K562 (cell line): ENCODE measurements around the gene FAM120B. TPM values are rescaled to one million over a fixed set of nuclear protein-coding genes. Genes with fewer than 3 reads are reported as not detected.
A peak's percentile ranks its signal among the peaks of the same experiment; 100 is the strongest.

ENCODE experiments used
- BCLAF1 ChIP-seq, 2 experiments: fragments of 450-650 bp in 1 of 2; IDR thresholded peaks; 2 replicates each; pipeline ENCODE4 v1.6.1; 2011 to 2017; ENCODE audit warnings: low read depth in 2 of 2, antibody characterized with exemption in 1 of 2, borderline replicate concordance in 1 of 2, low read length in 1 of 2, mild to moderate bottlenecking in 1 of 2, mixed read lengths in 1 of 2; ENCODE audit not compliant: control insufficient read depth in 1 of 2
- ELK3 ChIP-seq: fragments of 450-650 bp; formaldehyde crosslinking; IDR thresholded peaks from 2 replicates; pipeline ENCODE4 v1.4.0; 2020; ENCODE audit warnings: mild to moderate bottlenecking
- GABPA ChIP-seq: fragments of 200-800 bp; sonication (Bioruptor generic); conservative IDR thresholded peaks from 2 replicates; pipeline ENCODE4 v1.6.1; 2016; ENCODE audit warnings: low read depth, missing genetic modification characterization, missing compliant biosample characterization
- JUN ChIP-seq, 2 experiments: sonication (generic) in 1 of 2; formaldehyde crosslinking in 1 of 2; IDR thresholded peaks; 2 replicates each; pipeline versions ENCODE4 v1.6.1 to v1.8.0; 2012 to 2022; ENCODE audit warnings: borderline replicate concordance in 2 of 2, mild to moderate bottlenecking in 2 of 2, improper control_type of control experiment in 1 of 2, low read depth in 1 of 2, low read length in 1 of 2, missing genetic modification reagents in 1 of 2
- TBP ChIP-seq: optimal IDR thresholded peaks from 2 replicates; pipeline ENCODE3; 2011; ENCODE audit warnings: low read depth, low read length, improper control_type of control experiment
- ZC3H8 ChIP-seq: fragments of 450-650 bp; IDR thresholded peaks from 2 replicates; pipeline ENCODE4 v1.6.1; 2017
- ZNF592 ChIP-seq: fragments of 450-650 bp; IDR thresholded peaks from 2 replicates; pipeline ENCODE4 v1.6.1; 2017; ENCODE audit warnings: antibody characterized with exemption, mild to moderate bottlenecking
- polyA plus RNA-seq, 8 experiments: library from polyadenylated mRNA; depleted of rRNA in 4 of 8; stranded (reverse) in 5 of 8; unstranded in 3 of 8; fragments of >200 nt; fragmentation: Nextera tagmentation in 2 of 8; fragmentation: Illumina TruSeq in 1 of 8; extraction: Ambion mirVana in 2 of 8; extraction: Trizol in 1 of 8; gene quantifications; 2 replicates each; pipeline versions ENCODE4 v1.2.1 to v1.2.3, GENCODE V29; 2011 to 2014; ENCODE audit warnings: inconsistent platforms in 1 of 8, missing spikeins in 1 of 8
- total RNA-seq, 7 experiments: library from RNA; depleted of rRNA in 6 of 7; stranded (reverse); fragments of >200 nt in 6 of 7; fragmentation: Illumina TruSeq in 2 of 7; extraction: Trizol in 2 of 7; gene quantifications; 2 replicates each; pipeline versions ENCODE4 v1.2.1 to v1.2.3, GENCODE V29; 2011 to 2021; ENCODE audit warnings: low replicate concordance in 1 of 7
- TF ChIP-seq, protein P1 (sequence below): fragments of 250-450 bp; sonication (Bioruptor Pico); IDR thresholded peaks from 2 replicates; pipeline ENCODE4 v1.4.0; 2020; ENCODE audit warnings: mild to moderate bottlenecking, moderate library complexity
- TF ChIP-seq, protein P2 (sequence below), 3 experiments: fragments of 200-800 bp in 1 of 3; sonication (Bioruptor generic) in 1 of 3; sonication (generic) in 1 of 3; formaldehyde crosslinking in 1 of 3; IDR thresholded peaks; 2 replicates each; pipeline versions ENCODE4 v1.6.1 to v1.8.0; 2016 to 2022; ENCODE audit warnings: mild to moderate bottlenecking in 2 of 3, missing compliant biosample characterization in 2 of 3, missing genetic modification characterization in 2 of 3, missing genetic modification reagents in 1 of 3

FAM120B gene
- total and polyA plus RNA-seq, 9 of the 15 experiments (the other 6 are each of a cell fraction or from before 2014, with no cell fraction given), result 3.5 to 22.6 (median 14.7) TPM

- TF ChIP-seq TBP, result peak; percentile 67
- no peak for TF ChIP-seq ELK3 (CRISPR knock-in tag)
- no peak for TF ChIP-seq ZC3H8
- TF ChIP-seq, protein P1, sequence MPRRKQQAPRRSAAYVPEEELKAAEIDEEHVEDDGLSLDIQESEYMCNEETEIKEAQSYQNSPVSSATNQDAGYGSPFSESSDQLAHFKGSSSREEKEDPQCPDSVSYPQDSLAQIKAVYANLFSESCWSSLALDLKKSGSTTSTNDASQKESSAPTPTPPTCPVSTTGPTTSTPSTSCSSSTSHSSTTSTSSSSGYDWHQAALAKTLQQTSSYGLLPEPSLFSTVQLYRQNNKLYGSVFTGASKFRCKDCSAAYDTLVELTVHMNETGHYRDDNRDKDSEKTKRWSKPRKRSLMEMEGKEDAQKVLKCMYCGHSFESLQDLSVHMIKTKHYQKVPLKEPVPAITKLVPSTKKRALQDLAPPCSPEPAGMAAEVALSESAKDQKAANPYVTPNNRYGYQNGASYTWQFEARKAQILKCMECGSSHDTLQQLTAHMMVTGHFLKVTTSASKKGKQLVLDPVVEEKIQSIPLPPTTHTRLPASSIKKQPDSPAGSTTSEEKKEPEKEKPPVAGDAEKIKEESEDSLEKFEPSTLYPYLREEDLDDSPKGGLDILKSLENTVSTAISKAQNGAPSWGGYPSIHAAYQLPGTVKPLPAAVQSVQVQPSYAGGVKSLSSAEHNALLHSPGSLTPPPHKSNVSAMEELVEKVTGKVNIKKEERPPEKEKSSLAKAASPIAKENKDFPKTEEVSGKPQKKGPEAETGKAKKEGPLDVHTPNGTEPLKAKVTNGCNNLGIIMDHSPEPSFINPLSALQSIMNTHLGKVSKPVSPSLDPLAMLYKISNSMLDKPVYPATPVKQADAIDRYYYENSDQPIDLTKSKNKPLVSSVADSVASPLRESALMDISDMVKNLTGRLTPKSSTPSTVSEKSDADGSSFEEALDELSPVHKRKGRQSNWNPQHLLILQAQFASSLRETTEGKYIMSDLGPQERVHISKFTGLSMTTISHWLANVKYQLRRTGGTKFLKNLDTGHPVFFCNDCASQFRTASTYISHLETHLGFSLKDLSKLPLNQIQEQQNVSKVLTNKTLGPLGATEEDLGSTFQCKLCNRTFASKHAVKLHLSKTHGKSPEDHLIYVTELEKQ (CRISPR knock-in tag), result no peak
- no peak for TF ChIP-seq BCLAF1 (IDR thresholded peaks at IDR 0.05; ENCODE audit: borderline replicate concordance in 1 of 2, control insufficient read depth in 1 of 2, low read depth in 2 of 2, low read length in 1 of 2)
- TF ChIP-seq, protein P2, sequence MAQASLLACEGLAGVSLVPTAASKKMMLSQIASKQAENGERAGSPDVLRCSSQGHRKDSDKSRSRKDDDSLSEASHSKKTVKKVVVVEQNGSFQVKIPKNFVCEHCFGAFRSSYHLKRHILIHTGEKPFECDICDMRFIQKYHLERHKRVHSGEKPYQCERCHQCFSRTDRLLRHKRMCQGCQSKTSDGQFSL (CRISPR knock-in tag; IDR thresholded peaks at IDR 0.05), result 0 out of 2 replicates have a peak, but pooled peaks have one; percentile 40
- TF ChIP-seq, protein P2 (tag; IDR thresholded peaks at IDR 0.05), result no peak
- TF ChIP-seq JUN (IDR thresholded peaks at IDR 0.05; ENCODE audit: borderline replicate concordance, low read depth, low read length), result peak; percentile 21; the same call in 1 of the 2 replicates
- no peak; the same call in 1 of the 2 replicates for TF ChIP-seq JUN (CRISPR knock-in tag; IDR thresholded peaks at IDR 0.05; ENCODE audit: borderline replicate concordance)
- TF ChIP-seq GABPA, result peak; percentile 98
- TF ChIP-seq ZNF592, result no peak
Observed at GRCh38 chr6:170306324-170307079, at the start of gene FAM120B (continued).
